ENCODE data around the gene ARHGAP26. TPM values are rescaled to one million over a fixed set of nuclear protein-coding genes. Genes with fewer than 3 reads are reported as not detected.

ARHGAP26 gene
- total RNA-seq, 4 donors from 2014 or later = 28.2 to 52.3 (median 37.9) TPM

GRCh38 chr5:143129203-143129602 is 359.0 kb downstream of the ARHGAP26 start:
- TF ChIP-seq CTCF (IDR thresholded peaks at IDR 0.05) (no peak), POLR2A (IDR thresholded peaks at IDR 0.05) (no peak)
- Histone ChIP-seq H3K9me3 (no peaks in the 10 kb centered on the region), H3K27ac (no peak overlapping the region), H3K36me3 (no peaks in the 10 kb centered on the region), H3K27me3 (no peaks in the 10 kb centered on the region), H3K4me3 (replicated peaks in 1 of 3) (no peak overlapping the region), H3K4me1 (peaks cover 0 to 8% of the 10 kb centered on the region in 2 donors)
- WGBS, 2 donors = 96 to 98% methylated on average over 3 of the region's 3 CpGs
- no peak for DNase-seq
- intact Hi-C loops (cut with DNase I) = no loop called here

- no peak for TF ChIP-seq POLR2A (IDR thresholded peaks at IDR 0.05)
- no peak for TF ChIP-seq CTCF (IDR thresholded peaks at IDR 0.05)
- no peak for DNase-seq
- H3K9me3 ChIP-seq = no peaks in the 10 kb centered on the region
- H3K4me1 ChIP-seq = peaks cover 0 to 8% of the 10 kb centered on the region in 2 donors
- no peaks in the 10 kb centered on the region for H3K27me3 ChIP-seq
- no peak overlapping the region for H3K27ac ChIP-seq
- H3K4me3 ChIP-seq (replicated peaks in 1 of 3) = no peak overlapping the region
- intact Hi-C loops (cut with DNase I) = no loop called here
- WGBS, 2 donors = 93 to 95% methylated on average over 5 of the region's 5 CpGs
- no peaks in the 10 kb centered on the region for H3K36me3 ChIP-seq
Observed at GRCh38 chr5:143129910-143130612, 359.9 kb downstream of the ARHGAP26 start.

- Histone ChIP-seq H3K36me3 (no peaks in the 10 kb centered on the region), H3K4me1 (peaks cover 0 to 5% of the 10 kb centered on the region in 2 donors), H3K27me3 (no peaks in the 10 kb centered on the region), H3K4me3 (replicated peaks in 1 of 3) (no peak overlapping the region), H3K27ac (no peak overlapping the region), H3K9me3 (no peaks in the 10 kb centered on the region)
- TF ChIP-seq CTCF (IDR thresholded peaks at IDR 0.05) = no peak
- no peak for TF ChIP-seq POLR2A (IDR thresholded peaks at IDR 0.05)
- intact Hi-C loops (cut with DNase I) = no loop called here
- no peak for DNase-seq
- WGBS, 2 donors = 74 to 76% methylated on average over 5 of the region's 5 CpGs
Observed at GRCh38 chr5:143130613-143131305, 360.6 kb downstream of the ARHGAP26 start.

GRCh38 chr5:143131972-143132371 is 361.8 kb downstream of the ARHGAP26 start:
- intact Hi-C loops (cut with DNase I) = no loop called here
- DNase-seq = no peak
- TF ChIP-seq CTCF (IDR thresholded peaks at IDR 0.05) (no peak), POLR2A (IDR thresholded peaks at IDR 0.05) (no peak)
- Histone ChIP-seq H3K4me3 (replicated peaks in 1 of 3) (no peak overlapping the region), H3K27ac (no peak overlapping the region), H3K36me3 (no peaks in the 10 kb centered on the region), H3K9me3 (no peaks in the 10 kb centered on the region), H3K27me3 (no peaks in the 10 kb centered on the region), H3K4me1 (no peaks in the 10 kb centered on the region)
- 89 to 93% methylated on average over 6 of the region's 6 CpGs for WGBS, 2 donors

GRCh38 chr5:143132739-143133138 is 362.6 kb downstream of the ARHGAP26 start:
- Histone ChIP-seq H3K27me3 (no peaks in the 10 kb centered on the region), H3K36me3 (no peaks in the 10 kb centered on the region), H3K4me3 (replicated peaks in 1 of 3) (no peak overlapping the region), H3K27ac (no peak overlapping the region), H3K4me1 (no peaks in the 10 kb centered on the region), H3K9me3 (no peaks in the 10 kb centered on the region)
- no peak for DNase-seq
- intact Hi-C loops (cut with DNase I) = no loop called here
- WGBS, 2 donors = 89 to 92% methylated on average over 1 of the region's 1 CpG
- TF ChIP-seq CTCF (IDR thresholded peaks at IDR 0.05) (no peak), POLR2A (IDR thresholded peaks at IDR 0.05) (no peak)
